HCT116 (cell line): Measurements from ENCODE around the gene RAI14. TPM values are rescaled to one million over a fixed set of nuclear protein-coding genes. Genes with fewer than 3 reads are reported as not detected.

Experiments
- ATAC-seq: fragments of 200-7000 bp; cut with Tn5 transposase; 2 replicates; pipeline ENCODE4 v1.9.1; 2020; ENCODE audit warnings: mild to moderate bottlenecking, moderate library complexity
- BruUV-seq: library from RNA; stranded (reverse); fragments of 400-500 nt; replicated peaks from 2 replicates; lab custom pipeline; 2021; lab: Mats Ljungman, UMichigan
- CTCF ChIA-PET: fragments of 300-600 bp; sonication (Branson Sonifier 250); formaldehyde crosslinking; loops from one replicate; lab custom pipeline; 2021; ENCODE audit warnings: antibody characterized with exemption; lab: Charles Lee
- POLR2A ChIA-PET: fragments of 300-600, 350-600 bp; sonication (Branson Sonifier 250); formaldehyde crosslinking; loops from one replicate; lab custom pipeline; 2021; ENCODE audit warnings: antibody characterized with exemption; lab: Charles Lee
- RAD21 ChIA-PET, 2 experiments: fragments of 300-600 bp; sonication (Branson Sonifier 250); formaldehyde crosslinking; loops; one replicate each; lab custom pipeline; 2023; ENCODE audit warnings: low total read pairs in 2 of 2; ENCODE audit not compliant: uncharacterized antibody in 2 of 2, unreplicated experiment in 2 of 2, low non-redundant PET in 1 of 2; lab: Charles Lee
- DNase-seq: peaks from one replicate; pipeline ENCODE4 v3.0.0-alpha.2; 2010; ENCODE audit warnings: low read depth, low spot score
- H2AFZ ChIP-seq: fragments of 200-600 bp; shearing (Covaris generic), sonication (generic); 2 replicates; pipeline ENCODE4 v1.6.1; 2017; ENCODE audit warnings: low read depth, mixed run types, mixed read lengths, antibody characterized with exemption, low read length; ENCODE audit not compliant: poor library complexity, severe bottlenecking
- H3K27ac ChIP-seq: 2 replicates; pipeline ENCODE4 v1.5.1; 2012; ENCODE audit warnings: low read depth, low read length
- H3K27me3 ChIP-seq: fragments of 200-600 bp; sonication (generic); 2 replicates; pipeline ENCODE4 v1.6.1; 2016; ENCODE audit warnings: mixed run types, low read length, mixed read lengths; ENCODE audit not compliant: insufficient read depth
- H3K36me3 ChIP-seq, 2 experiments: fragments of 200-500 bp in 1 of 2; fragments of 200-600 bp in 1 of 2; sonication (Bioruptor generic) in 1 of 2; sonication (generic) in 1 of 2; 2 replicates each; pipeline versions ENCODE4 v1.5.1 to v1.6.1; 2014 to 2016; ENCODE audit warnings: low read length in 2 of 2, inconsistent platforms in 1 of 2, mixed read lengths in 1 of 2, mixed run types in 1 of 2; ENCODE audit not compliant: insufficient read depth in 2 of 2, control insufficient read depth in 1 of 2
- H3K4me1 ChIP-seq, 2 experiments: fragments of 200-600 bp in 1 of 2; sonication (generic) in 1 of 2; 2 replicates each; pipeline versions ENCODE4 v1.5.1 to v1.6.1; 2012 to 2017; ENCODE audit warnings: low read length in 2 of 2, inconsistent platforms in 1 of 2, mild to moderate bottlenecking in 1 of 2, mixed read lengths in 1 of 2, mixed run types in 1 of 2, moderate library complexity in 1 of 2; ENCODE audit not compliant: insufficient read depth in 2 of 2, control insufficient read depth in 1 of 2
- H3K4me2 ChIP-seq: fragments of 200-600 bp; sonication (generic); 2 replicates; pipeline ENCODE4 v1.6.1; 2017; ENCODE audit warnings: mixed run types, low read length, mixed read lengths
- H3K4me3 ChIP-seq, 2 experiments: fragments of 200-600 bp in 1 of 2; sonication (generic) in 1 of 2; replicated peaks in 1 of 2; 2 replicates each; pipeline ENCODE4 v1.5.1; 2011 to 2016; ENCODE audit warnings: low read length in 2 of 2, control low read depth in 1 of 2, low read depth in 1 of 2, mild to moderate bottlenecking in 1 of 2, mixed read lengths in 1 of 2, mixed run types in 1 of 2
- H3K79me2 ChIP-seq: fragments of 200-600 bp; sonication (generic); 2 replicates; pipeline ENCODE4 v1.6.1; 2017; ENCODE audit warnings: mild to moderate bottlenecking, mixed run types, low read length, moderate library complexity, mixed read lengths; ENCODE audit not compliant: insufficient read depth
- H3K9ac ChIP-seq: fragments of 200-600 bp; sonication (generic); 2 replicates; pipeline ENCODE4 v1.6.1; 2016; ENCODE audit warnings: low read length, mixed read lengths
- H3K9me2 ChIP-seq: fragments of 200-600 bp; sonication (generic), shearing (Covaris generic); 2 replicates; pipeline ENCODE4 v1.6.1; 2017; ENCODE audit warnings: mixed run types, mild to moderate bottlenecking, moderate library complexity; ENCODE audit not compliant: insufficient read depth
- H3K9me3 ChIP-seq, 2 experiments: fragments of 200-500 bp in 1 of 2; fragments of 200-600 bp in 1 of 2; sonication (Bioruptor generic) in 1 of 2; sonication (generic) in 1 of 2; 2 replicates each; pipeline ENCODE4 v1.6.1; 2014 to 2017; ENCODE audit warnings: low read length in 2 of 2, mixed read lengths in 2 of 2, inconsistent platforms in 1 of 2, low read depth in 1 of 2, mild to moderate bottlenecking in 1 of 2, mixed run types in 1 of 2, moderate library complexity in 1 of 2; ENCODE audit not compliant: control insufficient read depth in 1 of 2, insufficient read depth in 1 of 2
- H4K20me1 ChIP-seq: fragments of 200-600 bp; sonication (generic), shearing (Covaris generic); 2 replicates; pipeline ENCODE4 v1.6.1; 2017; ENCODE audit warnings: mixed run types, mild to moderate bottlenecking, moderate library complexity; ENCODE audit not compliant: insufficient read depth
- ATF3 ChIP-seq: IDR thresholded peaks from 2 replicates; pipeline ENCODE4 v1.6.1; 2012
- CBX3 ChIP-seq: IDR thresholded peaks from 2 replicates; pipeline ENCODE4 v1.6.1; 2012; ENCODE audit warnings: low read depth
- CEBPB ChIP-seq: IDR thresholded peaks from 2 replicates; pipeline ENCODE4 v1.6.1; 2012; ENCODE audit warnings: low read depth
- CTCF ChIP-seq, 3 experiments: fragments of 200-600 bp in 1 of 3; sonication (generic) in 1 of 3; IDR thresholded peaks in 2 of 3; conservative IDR thresholded peaks in 1 of 3; 2 replicates each; pipeline ENCODE4 v1.5.1; 2012 to 2017; ENCODE audit warnings: low read depth in 2 of 3, low read length in 2 of 3, antibody characterized with exemption in 1 of 3, borderline replicate concordance in 1 of 3, control low read depth in 1 of 3, mild to moderate bottlenecking in 1 of 3, mixed read lengths in 1 of 3, mixed run types in 1 of 3, moderate library complexity in 1 of 3; ENCODE audit not compliant: insufficient read depth in 1 of 3
- EGR1 ChIP-seq: IDR thresholded peaks from 2 replicates; pipeline ENCODE4 v1.6.1; 2012; ENCODE audit warnings: low read depth
- ELF1 ChIP-seq: IDR thresholded peaks from 2 replicates; pipeline ENCODE4 v1.6.1; 2012; ENCODE audit warnings: low read depth, borderline replicate concordance
- FOSL1 ChIP-seq: IDR thresholded peaks from 2 replicates; pipeline ENCODE4 v1.6.1; 2012; ENCODE audit warnings: low read depth
- JUND ChIP-seq: IDR thresholded peaks from 2 replicates; pipeline ENCODE4 v1.6.1; 2012
- RAD21 ChIP-seq: IDR thresholded peaks from 2 replicates; pipeline ENCODE4 v1.6.1; 2012; ENCODE audit warnings: low read depth, mild to moderate bottlenecking
- REST ChIP-seq: IDR thresholded peaks from 2 replicates; pipeline ENCODE4 v1.6.1; 2012; ENCODE audit warnings: low read depth
- SP1 ChIP-seq: IDR thresholded peaks from 2 replicates; pipeline ENCODE4 v1.6.1; 2012; ENCODE audit warnings: low read depth
- SRF ChIP-seq: IDR thresholded peaks from 2 replicates; pipeline ENCODE4 v1.6.1; 2012; ENCODE audit warnings: low read depth
- TCF7L2 ChIP-seq: IDR thresholded peaks from 2 replicates; pipeline ENCODE4 v1.7.0; 2011; ENCODE audit warnings: borderline replicate concordance, inconsistent platforms; ENCODE audit not compliant: insufficient read depth, insufficient read length; ENCODE audit errors: extremely low read depth
- YY1 ChIP-seq: IDR thresholded peaks from 2 replicates; pipeline ENCODE4 v1.6.1; 2011; ENCODE audit warnings: low read length, low read depth, moderate library complexity, mild to moderate bottlenecking; ENCODE audit not compliant: insufficient replicate concordance; ENCODE audit errors: extremely low read depth
- ZFX ChIP-seq: fragments of 450-650 bp; IDR thresholded peaks from 2 replicates; pipeline ENCODE4 v1.6.1; 2017
- ZNF274 ChIP-seq: fragments of 200-500 bp; sonication (Bioruptor generic); IDR thresholded peaks from 2 replicates; pipeline ENCODE4 v1.6.1; 2014; ENCODE audit warnings: mild to moderate bottlenecking, low read depth, low read length, inconsistent platforms
- intact Hi-C: fragments of 100-400 bp; cut with micrococcal nuclease; formaldehyde crosslinking; loops from 2 replicates; pipeline ENCODE4 v1.10.0; 2022
- total RNA-seq: library from RNA; stranded (reverse); gene quantifications from one replicate; pipeline ENCODE4 v1.2.1, GENCODE V29; 2021; ENCODE audit not compliant: unreplicated experiment

Gene RAI14
- total RNA-seq, 1 experiment from 2014 or later = 47.9 TPM

GRCh38 chr5:34765662-34766061, 109.5 kb downstream of the RAI14 start:
- Histone ChIP-seq H3K27ac (no peak overlapping the region), H2AFZ (no peak overlapping the region), H3K9me3 (no peaks in the 10 kb centered on the region), H3K79me2 (no peaks in the 10 kb centered on the region), H3K36me3 (no peaks in the 10 kb centered on the region), H3K4me1 (no peaks in the 10 kb centered on the region), H3K27me3 (no peaks in the 10 kb centered on the region), H3K9me2 (no peaks in the 10 kb centered on the region), H3K9ac (no peak overlapping the region), H4K20me1 (no peaks in the 10 kb centered on the region), H3K4me3 (no peak overlapping the region), H3K4me2 (no peak overlapping the region)
- ChIA-PET RAD21 (no interaction called here), CTCF (no interaction called here), POLR2A (no interaction called here)
- intact Hi-C loops = no loop called here
- DNase-seq (no peak), ATAC-seq (no peak)
- TF ChIP-seq CBX3 = no peak
- TF ChIP-seq FOSL1 = no peak
- no peak for TF ChIP-seq CTCF (IDR thresholded peaks at IDR 0.05 in 2 of 3, conservative IDR thresholded peaks at IDR 0.05 in 1 of 3; ENCODE audit: borderline replicate concordance in 1 of 3, insufficient read depth in 1 of 3, low read depth in 2 of 3, low read length in 2 of 3)
- no peak for TF ChIP-seq EGR1
- BruUV-seq = no TSS peak

GRCh38 chr5:34767180-34767579, 111.1 kb downstream of the RAI14 start:
- H3K27ac ChIP-seq = no peak overlapping the region
- ATAC-seq (no peak), DNase-seq (no peak)
- H3K9ac ChIP-seq = no peak overlapping the region
- no peaks in the 10 kb centered on the region for H3K4me1 ChIP-seq
- ChIA-PET CTCF (no interaction called here), POLR2A (no interaction called here), RAD21 (no interaction called here)
- no TSS peak for BruUV-seq
- intact Hi-C loops = no loop called here
- no peaks in the 10 kb centered on the region for H4K20me1 ChIP-seq
- no peaks in the 10 kb centered on the region for H3K9me2 ChIP-seq
- no peak for TF ChIP-seq ATF3
- no peak for TF ChIP-seq FOSL1
- no peak for TF ChIP-seq CBX3
- TF ChIP-seq SRF = no peak
- no peak for TF ChIP-seq ELF1
- no peak for TF ChIP-seq JUND
- no peak for TF ChIP-seq RAD21
- TF ChIP-seq ZNF274 = no peak
- no peak for TF ChIP-seq TCF7L2
- no peak for TF ChIP-seq SP1
- TF ChIP-seq YY1 = no peak
- TF ChIP-seq REST = no peak
- no peak for TF ChIP-seq CEBPB
- TF ChIP-seq ZFX = no peak
- no peaks in the 10 kb centered on the region for H3K9me3 ChIP-seq
- H2AFZ ChIP-seq = no peak overlapping the region
- H3K36me3 ChIP-seq = no peaks in the 10 kb centered on the region
- no peak overlapping the region for H3K4me3 ChIP-seq
- H3K27me3 ChIP-seq = no peaks in the 10 kb centered on the region
- no peak overlapping the region for H3K4me2 ChIP-seq
- no peaks in the 10 kb centered on the region for H3K79me2 ChIP-seq
